Activated T-cell treated with anti-CD3 and anti-CD28 coated beads, Interleukin-2, amount 50 U/mL, for 24 hours (primary cell): Measurements from ENCODE around the gene OSBPL6.
A peak's percentile ranks its signal among the peaks of the same experiment; 100 is the strongest.
"Not testable (repeated sequence)": the region's sequence is repeated elsewhere in the genome, so short reads cannot be mapped to it uniquely, and the experiment has no call there.

ENCODE experiments used
- DNase-seq: peaks from one replicate; pipeline ENCODE4 v3.0.0-alpha.2; 2020
- H3K27ac Mint-ChIP-seq: 2 replicates; pipeline ENCODE4 v1.8.0; 2020; ENCODE audit warnings: mild to moderate bottlenecking, mixed read lengths
- H3K27me3 Mint-ChIP-seq: 2 replicates; pipeline ENCODE4 v1.8.0; 2020; ENCODE audit warnings: mixed read lengths
- H3K36me3 Mint-ChIP-seq: 2 replicates; pipeline ENCODE4 v1.8.0; 2020; ENCODE audit warnings: low read depth, mixed read lengths
- H3K4me1 Mint-ChIP-seq: 2 replicates; pipeline ENCODE4 v1.8.0; 2020; ENCODE audit warnings: low read depth, mixed read lengths
- H3K4me3 Mint-ChIP-seq: 2 replicates; pipeline ENCODE4 v1.8.0; 2020; ENCODE audit warnings: mild to moderate bottlenecking, moderate library complexity, mixed read lengths
- H3K9me3 Mint-ChIP-seq: 2 replicates; pipeline ENCODE4 v1.8.0; 2020; ENCODE audit warnings: mixed read lengths

Gene OSBPL6

GRCh38 chr2:178193823-178194599, at the start of gene OSBPL6:
Gene OSBPL6 (plus strand): TSS chr2:178194512. CDS start chr2:178306185, 111,673 bp downstream.
- H3K27me3 Mint-ChIP-seq, result peaks cover 69% of the 10 kb centered on the region
- no peak within 1 kb of the TSS for H3K27ac Mint-ChIP-seq
- H3K36me3 Mint-ChIP-seq, result no peaks in the 10 kb centered on the region
- H3K9me3 Mint-ChIP-seq, result no peaks in the 10 kb centered on the region
- peak within 1 kb of the TSS; percentile 72 for H3K4me3 Mint-ChIP-seq
- peaks cover 14% of the 10 kb centered on the region for H3K4me1 Mint-ChIP-seq
- DNase-seq, result peak; percentile 78

GRCh38 chr2:178152033-178152432, 42.3 kb upstream of the OSBPL6 start:
- H3K4me3 Mint-ChIP-seq, result no peak overlapping the region
- no peaks in the 10 kb centered on the region for H3K4me1 Mint-ChIP-seq
- H3K27ac Mint-ChIP-seq, result no peak overlapping the region
- DNase-seq, result no peak
- peaks cover 11% of the 10 kb centered on the region for H3K9me3 Mint-ChIP-seq
- peaks cover 28% of the 10 kb centered on the region for H3K27me3 Mint-ChIP-seq
- H3K36me3 Mint-ChIP-seq, result no peaks in the 10 kb centered on the region

- no peak overlapping the region for H3K27ac Mint-ChIP-seq
- DNase-seq, result no peak
- H3K9me3 Mint-ChIP-seq, result peaks cover 11% of the 10 kb centered on the region
- peaks cover 28% of the 10 kb centered on the region for H3K27me3 Mint-ChIP-seq
- H3K4me3 Mint-ChIP-seq, result no peak overlapping the region
- no peaks in the 10 kb centered on the region for H3K4me1 Mint-ChIP-seq
- H3K36me3 Mint-ChIP-seq, result no peaks in the 10 kb centered on the region
These were observed 41.8 kb upstream of the OSBPL6 start for GRCh38 chr2:178152542-178152941.

GRCh38 chr2:178152977-178153376, 41.3 kb upstream of the OSBPL6 start:
- Mint-ChIP-seq H3K27ac (no peak overlapping the region), H3K4me1 (no peaks in the 10 kb centered on the region)
- no peak for DNase-seq

GRCh38 chr2:178153878-178154277, 40.4 kb upstream of the OSBPL6 start:
- H3K36me3 Mint-ChIP-seq, DNase-seq, H3K4me1 Mint-ChIP-seq, H3K27ac Mint-ChIP-seq, H3K4me3 Mint-ChIP-seq: not testable (repeated sequence)
- Mint-ChIP-seq H3K27me3 (peaks cover 25% of the 10 kb centered on the region), H3K9me3 (peaks cover 11% of the 10 kb centered on the region)

More at GRCh38 chr2:178152977-178153376, 41.3 kb upstream of the OSBPL6 start:
- Mint-ChIP-seq H3K9me3 (peaks cover 11% of the 10 kb centered on the region), H3K27me3 (peaks cover 26% of the 10 kb centered on the region), H3K36me3 (no peaks in the 10 kb centered on the region), H3K4me3 (no peak overlapping the region)

GRCh38 chr2:178155524-178155923, 38.8 kb upstream of the OSBPL6 start:
- Mint-ChIP-seq H3K36me3 (no peaks in the 10 kb centered on the region), H3K27ac (no peak overlapping the region), H3K4me3 (no peak overlapping the region), H3K27me3 (peaks cover 15% of the 10 kb centered on the region), H3K4me1 (no peaks in the 10 kb centered on the region), H3K9me3 (peaks cover 11% of the 10 kb centered on the region)
- no peak for DNase-seq

- Mint-ChIP-seq H3K4me3 (no peak overlapping the region), H3K4me1 (no peaks in the 10 kb centered on the region), H3K27ac (no peak overlapping the region), H3K27me3 (peaks cover 23% of the 10 kb centered on the region), H3K36me3 (no peaks in the 10 kb centered on the region), H3K9me3 (peaks cover 11% of the 10 kb centered on the region)
- no peak for DNase-seq
These were observed 36.7 kb upstream of the OSBPL6 start for GRCh38 chr2:178157574-178157973.

- no peak overlapping the region for H3K4me3 Mint-ChIP-seq
- no peaks in the 10 kb centered on the region for H3K36me3 Mint-ChIP-seq
- H3K27ac Mint-ChIP-seq, result no peak overlapping the region
- DNase-seq, result no peak
- H3K4me1 Mint-ChIP-seq, result peaks cover 1% of the 10 kb centered on the region
- peaks cover 6% of the 10 kb centered on the region for H3K9me3 Mint-ChIP-seq
- H3K27me3 Mint-ChIP-seq, result peaks cover 24% of the 10 kb centered on the region
These were observed 34.3 kb upstream of the OSBPL6 start for GRCh38 chr2:178159966-178160365.

- H3K27me3 Mint-ChIP-seq, result peaks cover 24% of the 10 kb centered on the region
- no peak overlapping the region for H3K4me3 Mint-ChIP-seq
- no peak for DNase-seq
- H3K27ac Mint-ChIP-seq, result no peak overlapping the region
- H3K36me3 Mint-ChIP-seq, result no peaks in the 10 kb centered on the region
- H3K9me3 Mint-ChIP-seq, result peaks cover under 1% of the 10 kb centered on the region
- peaks cover 1% of the 10 kb centered on the region for H3K4me1 Mint-ChIP-seq
These were observed 33.7 kb upstream of the OSBPL6 start for GRCh38 chr2:178160601-178161000.

- Mint-ChIP-seq H3K4me1 (peaks cover 1% of the 10 kb centered on the region), H3K9me3 (no peaks in the 10 kb centered on the region), H3K4me3 (no peak overlapping the region), H3K27me3 (peaks cover 18% of the 10 kb centered on the region), H3K27ac (no peak overlapping the region), H3K36me3 (no peaks in the 10 kb centered on the region)
- no peak for DNase-seq
These were observed 30.9 kb upstream of the OSBPL6 start for GRCh38 chr2:178163395-178163794.

- Mint-ChIP-seq H3K4me1 (peaks cover 1% of the 10 kb centered on the region), H3K9me3 (no peaks in the 10 kb centered on the region), H3K27ac (no peak overlapping the region), H3K27me3 (peaks cover 18% of the 10 kb centered on the region), H3K36me3 (no peaks in the 10 kb centered on the region), H3K4me3 (no peak overlapping the region)
- no peak for DNase-seq
These were observed 30.4 kb upstream of the OSBPL6 start for GRCh38 chr2:178163911-178164310.

GRCh38 chr2:178173657-178174056, 20.7 kb upstream of the OSBPL6 start:
- Mint-ChIP-seq H3K9me3 (no peaks in the 10 kb centered on the region), H3K4me1 (no peaks in the 10 kb centered on the region)

GRCh38 chr2:178177066-178177679, 17.1 kb upstream of the OSBPL6 start:
- no peak for DNase-seq
- Mint-ChIP-seq H3K9me3 (no peaks in the 10 kb centered on the region), H3K4me1 (no peaks in the 10 kb centered on the region), H3K27me3 (peaks cover 21% of the 10 kb centered on the region), H3K27ac (no peak overlapping the region), H3K4me3 (no peak overlapping the region), H3K36me3 (no peaks in the 10 kb centered on the region)

More at GRCh38 chr2:178173657-178174056, 20.7 kb upstream of the OSBPL6 start:
- Mint-ChIP-seq H3K27me3 (peaks cover 21% of the 10 kb centered on the region), H3K27ac (no peak overlapping the region), H3K36me3 (no peaks in the 10 kb centered on the region), H3K4me3 (no peak overlapping the region)
- no peak for DNase-seq

- H3K27ac Mint-ChIP-seq, H3K9me3 Mint-ChIP-seq, H3K4me1 Mint-ChIP-seq, DNase-seq, H3K4me3 Mint-ChIP-seq, H3K36me3 Mint-ChIP-seq: not testable (repeated sequence)
- H3K27me3 Mint-ChIP-seq, result peaks cover 14% of the 10 kb centered on the region
These were observed 13.7 kb upstream of the OSBPL6 start for GRCh38 chr2:178180648-178181047.

GRCh38 chr2:178187861-178188260, 6.5 kb upstream of the OSBPL6 start:
- Mint-ChIP-seq H3K9me3 (no peaks in the 10 kb centered on the region), H3K36me3 (no peaks in the 10 kb centered on the region), H3K27ac (no peak overlapping the region), H3K4me1 (peaks cover 6% of the 10 kb centered on the region), H3K4me3 (no peak overlapping the region), H3K27me3 (peaks cover 42% of the 10 kb centered on the region)
- DNase-seq, result no peak
